Measurements from ENCODE around the gene PIM1.
A peak's percentile ranks its signal among the peaks of the same experiment; 100 is the strongest.
"Not testable (repeated sequence)": the region's sequence is repeated elsewhere in the genome, so short reads cannot be mapped to it uniquely, and the experiment has no call there.

Gene PIM1

GRCh38 chr6:37169496-37170272, at the start of gene PIM1:
Gene PIM1, plus strand, starts transcription at chr6:37170152. Its CDS starts 424 bp downstream, at chr6:37170576.
- H3K4me3 ChIP-seq (ENCODE audit: low read length), result peak within 1 kb of the TSS; percentile 84
- H3K9me3 ChIP-seq (ENCODE audit: insufficient read depth, low read depth, low read length), result no peaks in the 10 kb centered on the region
- H3K36me3 ChIP-seq (ENCODE audit: insufficient read depth, low read depth, low read length), result peaks cover 28% of the 10 kb centered on the region
- H3K4me1 ChIP-seq (ENCODE audit: insufficient read depth, low read length), result peaks cover 17% of the 10 kb centered on the region
- peak within 1 kb of the TSS; percentile 92 for H3K27ac ChIP-seq (ENCODE audit: low read length)
- peaks cover 5% of the 10 kb centered on the region; the same call in 1 of the 2 replicates for H3K27me3 ChIP-seq (ENCODE audit: insufficient read depth, low read length)
- H3K9ac ChIP-seq (ENCODE audit: low read depth, low read length), result peak within 1 kb of the TSS; percentile 92

DNA sequence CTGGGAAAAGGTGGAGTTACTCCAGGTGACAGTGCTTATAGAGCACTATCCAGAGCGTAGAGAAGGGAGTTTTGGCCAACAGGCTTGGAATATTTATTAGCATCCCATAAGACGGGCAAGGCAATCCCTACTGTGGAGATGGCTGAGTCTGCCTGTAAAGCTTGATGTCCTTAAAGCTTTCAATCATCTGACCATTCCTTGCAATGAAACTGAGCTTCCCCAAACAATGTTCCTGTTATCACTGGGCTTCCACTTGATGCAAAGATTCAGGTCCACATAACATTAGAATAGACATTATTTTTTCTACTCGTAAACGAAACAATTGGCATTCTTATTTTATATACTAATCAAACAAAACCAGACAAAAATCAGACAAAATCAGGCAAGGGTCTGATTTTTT, 48.4 kb upstream of the PIM1 start:
- peaks cover 9% of the 10 kb centered on the region for H3K36me3 ChIP-seq (ENCODE audit: insufficient read depth, low read depth, low read length)
- no peaks in the 10 kb centered on the region for H3K9me3 ChIP-seq (ENCODE audit: insufficient read depth, low read depth, low read length)
- no peak overlapping the region for H3K27ac ChIP-seq (ENCODE audit: low read length)
- peaks cover 15% of the 10 kb centered on the region; the same call in 1 of the 2 replicates for H3K4me1 ChIP-seq (ENCODE audit: insufficient read depth, low read length)
- peak overlapping the region; percentile 2; the same call in 1 of the 2 replicates for H3K9ac ChIP-seq (ENCODE audit: low read depth, low read length)
- no peak overlapping the region for H3K4me3 ChIP-seq (ENCODE audit: low read length)
- no peaks in the 10 kb centered on the region for H3K27me3 ChIP-seq (ENCODE audit: insufficient read depth, low read length)

DNA sequence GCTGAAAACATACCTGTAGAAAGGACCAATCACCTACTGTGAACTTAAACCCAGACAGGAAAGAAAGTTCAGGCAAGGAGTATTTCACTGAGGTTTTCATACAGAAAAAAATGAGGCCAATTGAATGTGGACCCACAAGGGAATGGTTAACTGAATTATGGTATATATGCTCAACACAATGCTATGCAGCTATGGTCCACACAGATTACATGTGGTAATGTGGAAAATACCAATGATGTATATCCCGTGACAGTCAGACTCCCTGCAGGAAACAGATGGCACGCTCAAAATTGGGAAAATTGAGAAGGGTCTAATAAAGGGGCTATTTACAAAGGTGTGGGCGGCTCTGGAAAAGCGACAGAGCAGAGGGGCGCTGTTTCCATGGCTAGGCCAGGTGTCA, 47.1 kb upstream of the PIM1 start:
- H3K4me1 ChIP-seq (ENCODE audit: insufficient read depth, low read length), result peaks cover 25% of the 10 kb centered on the region
- H3K36me3 ChIP-seq (ENCODE audit: insufficient read depth, low read depth, low read length), result peaks cover 5% of the 10 kb centered on the region; the same call in 1 of the 2 replicates
- H3K27ac ChIP-seq (ENCODE audit: low read length), result no peak overlapping the region
- H3K9me3 ChIP-seq (ENCODE audit: insufficient read depth, low read depth, low read length), result no peaks in the 10 kb centered on the region
- no peak overlapping the region for H3K9ac ChIP-seq (ENCODE audit: low read depth, low read length)
- no peak overlapping the region for H3K4me3 ChIP-seq (ENCODE audit: low read length)
- no peaks in the 10 kb centered on the region for H3K27me3 ChIP-seq (ENCODE audit: insufficient read depth, low read length)

- H3K27ac ChIP-seq (ENCODE audit: low read length), result peak overlapping the region; percentile 60
- peak overlapping the region; percentile 63; the same call in 1 of the 2 replicates for H3K9ac ChIP-seq (ENCODE audit: low read depth, low read length)
- H3K4me3 ChIP-seq (ENCODE audit: low read length), result no peak overlapping the region
- peaks cover 10% of the 10 kb centered on the region; the same call in 1 of the 2 replicates for H3K36me3 ChIP-seq (ENCODE audit: insufficient read depth, low read depth, low read length)
- peaks cover 36% of the 10 kb centered on the region for H3K4me1 ChIP-seq (ENCODE audit: insufficient read depth, low read length)
- H3K27me3 ChIP-seq (ENCODE audit: insufficient read depth, low read length), result no peaks in the 10 kb centered on the region
- no peaks in the 10 kb centered on the region for H3K9me3 ChIP-seq (ENCODE audit: insufficient read depth, low read depth, low read length)
Measured at GRCh38 chr6:37123957-37124729, 45.8 kb upstream of the PIM1 start.

GRCh38 chr6:37125774-37126492, 44.0 kb upstream of the PIM1 start:
- H3K4me3 ChIP-seq (ENCODE audit: low read length), result peak overlapping the region; percentile 57
- no peaks in the 10 kb centered on the region for H3K27me3 ChIP-seq (ENCODE audit: insufficient read depth, low read length)
- peak overlapping the region; percentile 81 for H3K27ac ChIP-seq (ENCODE audit: low read length)
- H3K36me3 ChIP-seq (ENCODE audit: insufficient read depth, low read depth, low read length), result peaks cover 10% of the 10 kb centered on the region; the same call in 1 of the 2 replicates
- peaks cover 36% of the 10 kb centered on the region for H3K4me1 ChIP-seq (ENCODE audit: insufficient read depth, low read length)
- H3K9ac ChIP-seq (ENCODE audit: low read depth, low read length), result peak overlapping the region; percentile 79
- H3K9me3 ChIP-seq (ENCODE audit: insufficient read depth, low read depth, low read length), result no peaks in the 10 kb centered on the region

DNA sequence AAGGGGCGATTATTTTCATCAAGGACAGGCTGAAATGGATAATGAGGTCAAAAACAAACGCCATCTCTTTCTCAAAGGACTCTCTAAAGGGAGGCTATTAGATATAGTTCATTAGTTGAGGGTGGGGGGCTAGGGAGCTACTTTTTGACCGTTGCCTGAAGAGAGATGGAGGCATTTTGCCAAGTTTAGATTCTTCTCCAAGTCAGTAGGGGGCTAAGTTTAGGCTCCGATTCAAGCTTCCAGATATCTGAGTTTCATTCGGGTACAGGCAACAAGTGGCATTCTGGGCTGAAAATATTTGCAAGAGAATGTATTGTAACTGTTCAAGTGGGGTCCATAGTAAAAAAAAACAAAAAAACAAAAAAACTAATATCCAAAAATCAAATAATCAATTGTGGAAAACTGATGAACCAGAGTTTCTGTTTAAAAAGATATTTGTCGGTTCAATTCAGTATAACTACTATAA, 43.4 kb upstream of the PIM1 start:
- no peaks in the 10 kb centered on the region for H3K9me3 ChIP-seq (ENCODE audit: insufficient read depth, low read depth, low read length)
- peaks cover 35% of the 10 kb centered on the region for H3K4me1 ChIP-seq (ENCODE audit: insufficient read depth, low read length)
- H3K4me3 ChIP-seq (ENCODE audit: low read length), result peak overlapping the region; percentile 57
- H3K36me3 ChIP-seq (ENCODE audit: insufficient read depth, low read depth, low read length), result peaks cover 10% of the 10 kb centered on the region; the same call in 1 of the 2 replicates
- peak overlapping the region; percentile 81 for H3K27ac ChIP-seq (ENCODE audit: low read length)
- no peaks in the 10 kb centered on the region for H3K27me3 ChIP-seq (ENCODE audit: insufficient read depth, low read length)
- peak overlapping the region; percentile 79 for H3K9ac ChIP-seq (ENCODE audit: low read depth, low read length)

- Histone ChIP-seq H3K9me3 (ENCODE audit: insufficient read depth, low read depth, low read length) (no peaks in the 10 kb centered on the region), H3K4me1 (ENCODE audit: insufficient read depth, low read length) (peaks cover 37% of the 10 kb centered on the region), H3K9ac (ENCODE audit: low read depth, low read length) (peak overlapping the region; percentile 79; the same call in 1 of the 2 replicates), H3K36me3 (ENCODE audit: insufficient read depth, low read depth, low read length) (peaks cover 13% of the 10 kb centered on the region; the same call in 1 of the 2 replicates), H3K4me3 (ENCODE audit: low read length) (peak overlapping the region; percentile 57), H3K27ac (ENCODE audit: low read length) (peak overlapping the region; percentile 62), H3K27me3 (ENCODE audit: insufficient read depth, low read length) (no peaks in the 10 kb centered on the region)
Measured at GRCh38 chr6:37126961-37127616, 42.9 kb upstream of the PIM1 start.

DNA sequence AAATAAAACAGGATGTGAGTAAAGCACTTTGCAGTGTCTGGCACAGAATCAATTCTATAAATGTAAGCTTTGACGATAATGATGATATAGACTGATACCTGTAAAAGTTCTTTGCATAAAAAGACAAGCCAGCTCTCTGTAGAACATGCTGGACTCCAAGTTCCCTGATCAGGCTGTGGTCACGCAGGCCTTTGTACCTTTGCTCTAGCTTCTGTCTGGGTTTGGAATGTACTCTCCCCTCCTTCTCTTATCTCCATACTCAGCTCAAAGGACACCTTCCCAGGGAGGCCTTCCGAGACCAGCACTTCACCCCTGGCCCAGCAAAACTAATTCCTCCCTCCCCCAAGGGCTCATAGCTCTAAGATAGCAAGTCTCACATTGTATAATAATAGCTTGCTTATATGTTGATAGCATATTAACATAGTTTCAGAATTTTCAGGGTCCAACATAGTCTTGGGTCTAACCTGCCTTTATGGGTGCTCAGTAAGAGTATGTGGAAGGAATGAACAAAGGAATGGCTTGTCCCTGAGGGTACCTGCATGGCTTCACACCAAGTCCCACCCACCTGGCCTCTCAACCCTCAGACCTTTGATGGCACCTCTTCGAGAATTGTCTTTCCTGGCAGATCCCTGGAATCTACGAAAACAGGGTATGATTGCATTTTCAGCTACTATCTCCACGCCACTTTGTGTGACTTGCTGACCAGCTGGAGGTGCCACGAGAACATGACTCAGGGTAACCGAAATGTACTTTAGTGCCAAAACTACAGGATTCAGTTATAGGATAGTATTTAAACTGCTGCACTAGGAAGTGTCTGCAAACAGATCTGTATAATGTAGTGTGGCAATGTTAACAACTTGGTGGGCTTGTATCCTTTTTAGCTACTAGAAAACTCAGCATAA, 41.7 kb upstream of the PIM1 start:
- Histone ChIP-seq H3K9me3 (ENCODE audit: insufficient read depth, low read depth, low read length) (no peaks in the 10 kb centered on the region), H3K27ac (ENCODE audit: low read length) (no peak overlapping the region), H3K9ac (ENCODE audit: low read depth, low read length) (0 out of 2 replicates have a peak overlapping the region, but pooled peaks have one; percentile 14), H3K27me3 (ENCODE audit: insufficient read depth, low read length) (no peaks in the 10 kb centered on the region), H3K36me3 (ENCODE audit: insufficient read depth, low read depth, low read length) (0 out of 2 replicates have a peak, but pooled peaks cover 8% of the 10 kb centered on the region), H3K4me1 (ENCODE audit: insufficient read depth, low read length) (peaks cover 36% of the 10 kb centered on the region), H3K4me3 (ENCODE audit: low read length) (no peak overlapping the region)

GRCh38 chr6:37128863-37129443, 41.0 kb upstream of the PIM1 start:
- not testable (repeated sequence) for H3K27ac ChIP-seq (ENCODE audit: low read length); H3K36me3 ChIP-seq (ENCODE audit: insufficient read depth, low read depth, low read length); H3K27me3 ChIP-seq (ENCODE audit: insufficient read depth, low read length); H3K4me3 ChIP-seq (ENCODE audit: low read length); H3K9me3 ChIP-seq (ENCODE audit: insufficient read depth, low read depth, low read length)
- H3K9ac ChIP-seq (ENCODE audit: low read depth, low read length), result 0 out of 2 replicates have a peak overlapping the region, but pooled peaks have one; percentile 14
- H3K4me1 ChIP-seq (ENCODE audit: insufficient read depth, low read length), result peaks cover 33% of the 10 kb centered on the region

DNA sequence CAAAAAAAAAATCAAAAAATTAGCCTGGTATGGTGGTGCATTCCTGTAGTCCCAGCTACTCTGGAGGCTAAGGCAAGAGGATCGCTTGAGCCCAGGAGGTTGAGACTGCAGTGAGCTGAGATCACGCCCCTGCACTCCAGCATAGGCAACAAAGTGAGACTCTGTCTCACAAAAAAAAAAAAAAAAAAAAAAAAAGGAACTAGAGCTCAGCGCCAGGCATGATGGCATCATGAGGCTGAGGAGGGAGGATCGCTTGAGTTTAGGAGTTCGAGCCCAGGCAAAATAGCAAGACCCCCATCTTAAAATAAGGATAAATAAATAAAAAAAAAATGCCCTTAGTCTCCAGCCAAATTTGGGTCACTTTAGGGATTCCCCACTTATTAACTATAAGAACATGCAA, 40.4 kb upstream of the PIM1 start:
- H3K27ac ChIP-seq (ENCODE audit: low read length), result no peak overlapping the region
- H3K4me1 ChIP-seq (ENCODE audit: insufficient read depth, low read length), result peaks cover 39% of the 10 kb centered on the region
- H3K4me3 ChIP-seq (ENCODE audit: low read length), result no peak overlapping the region

More for the DNA sequence above, 40.4 kb upstream of the PIM1 start:
- Histone ChIP-seq H3K9ac (ENCODE audit: low read depth, low read length) (no peak overlapping the region), H3K9me3 (ENCODE audit: insufficient read depth, low read depth, low read length) (no peaks in the 10 kb centered on the region), H3K36me3 (ENCODE audit: insufficient read depth, low read depth, low read length) (peaks cover 8% of the 10 kb centered on the region; the same call in 1 of the 2 replicates), H3K27me3 (ENCODE audit: insufficient read depth, low read length) (no peaks in the 10 kb centered on the region)
